ENCODE results near the gene PIGK. TPM values are rescaled to one million over a fixed set of nuclear protein-coding genes. Genes with fewer than 3 reads are reported as not detected.

PIGK gene
- total and polyA plus RNA-seq, 2 of the 4 experiments (the other 2 are of a cell fraction): 15.6 to 21.2 TPM

GRCh38 chr1:77200806-77201205 lies 18.4 kb downstream of the PIGK start:
- BruUV-seq (replicated peaks): no TSS peak
- no peak overlapping the region for H2BK5ac ChIP-seq (ENCODE audit: low read depth, low read length, poor library complexity, severe bottlenecking)
- H3K36me3 ChIP-seq (ENCODE audit: control insufficient read depth, insufficient read depth, low read length): no peaks in the 10 kb centered on the region
- H3K4me2 ChIP-seq (ENCODE audit: low read depth, low read length): no peak overlapping the region
- ATAC-seq (ENCODE audit: low read depth) (no peak), DNase-seq (no peak)
- no peak overlapping the region for H4K5ac ChIP-seq (ENCODE audit: low read depth, low read length)
- WGBS, 2 experiments (ENCODE audit: extremely low coverage in 2 of 2, insufficient read length in 1 of 2): no CpG with 5 or more reads among the region's 2 CpGs
- H3K9ac ChIP-seq (ENCODE audit: low read depth, low read length): no peak overlapping the region
- H2AK5ac ChIP-seq (ENCODE audit: low read depth, low read length): no peak overlapping the region
- no peak overlapping the region for H2AK9ac ChIP-seq (replicated peaks; ENCODE audit: low read depth, low read length, poor library complexity)
- no peaks in the 10 kb centered on the region for H4K20me1 ChIP-seq (ENCODE audit: insufficient read depth, low read length)
- intact Hi-C loops (cut with micrococcal nuclease): no loop called here
- H3K27me3 ChIP-seq (ENCODE audit: control insufficient read depth, insufficient read depth, low read length): no peaks in the 10 kb centered on the region
- POLR2A ChIA-PET (ENCODE audit: unreplicated experiment): no interaction called here
- no peak overlapping the region for H2BK15ac ChIP-seq (ENCODE audit: low read depth, low read length)
- no peak overlapping the region for H3K27ac ChIP-seq (ENCODE audit: insufficient read depth, low read length)
- no peak overlapping the region for H4K91ac ChIP-seq (ENCODE audit: insufficient read depth, low read depth, low read length)
- no peak overlapping the region for H2BK20ac ChIP-seq (ENCODE audit: low read depth, low read length)
- no peak for TF ChIP-seq RAD21 (IDR thresholded peaks at IDR 0.05; ENCODE audit: low read length)
- no peak for TF ChIP-seq CHD1 (IDR thresholded peaks at IDR 0.05; ENCODE audit: low read depth, low read length)
- no peak for TF ChIP-seq SMC3 (IDR thresholded peaks at IDR 0.05; ENCODE audit: low read depth, low read length)
- TF ChIP-seq CEBPB (IDR thresholded peaks at IDR 0.05; ENCODE audit: low read depth, low read length): no peak
- TF ChIP-seq MXI1 (IDR thresholded peaks at IDR 0.05; ENCODE audit: borderline replicate concordance, low read depth, low read length): no peak
- TF ChIP-seq RCOR1 (IDR thresholded peaks at IDR 0.05; ENCODE audit: insufficient replicate concordance, low read length): no peak
- TF ChIP-seq MAZ (IDR thresholded peaks at IDR 0.05; ENCODE audit: borderline replicate concordance, low read depth, low read length): no peak
- TF ChIP-seq, protein P1, sequence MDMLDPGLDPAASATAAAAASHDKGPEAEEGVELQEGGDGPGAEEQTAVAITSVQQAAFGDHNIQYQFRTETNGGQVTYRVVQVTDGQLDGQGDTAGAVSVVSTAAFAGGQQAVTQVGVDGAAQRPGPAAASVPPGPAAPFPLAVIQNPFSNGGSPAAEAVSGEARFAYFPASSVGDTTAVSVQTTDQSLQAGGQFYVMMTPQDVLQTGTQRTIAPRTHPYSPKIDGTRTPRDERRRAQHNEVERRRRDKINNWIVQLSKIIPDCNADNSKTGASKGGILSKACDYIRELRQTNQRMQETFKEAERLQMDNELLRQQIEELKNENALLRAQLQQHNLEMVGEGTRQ (IDR thresholded peaks at IDR 0.05; ENCODE audit: low read depth, low read length): no peak
- no peak for TF ChIP-seq POLR2A (IDR thresholded peaks at IDR 0.05; ENCODE audit: low read depth, low read length)
- no peak for TF ChIP-seq FOS (IDR thresholded peaks at IDR 0.05; ENCODE audit: low read depth, low read length)
- TF ChIP-seq NFE2L2 (IDR thresholded peaks at IDR 0.05; ENCODE audit: low read depth, low read length): no peak
- no peak for TF ChIP-seq MAFK (IDR thresholded peaks at IDR 0.05; ENCODE audit: low read depth, low read length)
- no peak for TF ChIP-seq CTCF (conservative IDR thresholded peaks at IDR 0.05; ENCODE audit: low read depth, low read length)
- TF ChIP-seq, protein P2, sequence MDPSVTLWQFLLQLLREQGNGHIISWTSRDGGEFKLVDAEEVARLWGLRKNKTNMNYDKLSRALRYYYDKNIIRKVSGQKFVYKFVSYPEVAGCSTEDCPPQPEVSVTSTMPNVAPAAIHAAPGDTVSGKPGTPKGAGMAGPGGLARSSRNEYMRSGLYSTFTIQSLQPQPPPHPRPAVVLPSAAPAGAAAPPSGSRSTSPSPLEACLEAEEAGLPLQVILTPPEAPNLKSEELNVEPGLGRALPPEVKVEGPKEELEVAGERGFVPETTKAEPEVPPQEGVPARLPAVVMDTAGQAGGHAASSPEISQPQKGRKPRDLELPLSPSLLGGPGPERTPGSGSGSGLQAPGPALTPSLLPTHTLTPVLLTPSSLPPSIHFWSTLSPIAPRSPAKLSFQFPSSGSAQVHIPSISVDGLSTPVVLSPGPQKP (IDR thresholded peaks at IDR 0.05; ENCODE audit: borderline replicate concordance, low read depth, low read length): no peak
- no peak for TF ChIP-seq BHLHE40 (IDR thresholded peaks at IDR 0.05; ENCODE audit: low read depth, low read length)
- TF ChIP-seq RFX5 (IDR thresholded peaks at IDR 0.05; ENCODE audit: low read depth, low read length): no peak
- dilution Hi-C loops (cut with HindIII; ENCODE audit: low sequenced_read_pairs, unreplicated experiment): no loop called here
- no peaks in the 10 kb centered on the region for H3K4me1 ChIP-seq (ENCODE audit: control insufficient read depth, insufficient read depth, low read length)
- no peak overlapping the region for H2BK120ac ChIP-seq (ENCODE audit: low read depth, low read length)
- no peak overlapping the region for H3K56ac ChIP-seq (ENCODE audit: extremely low read depth, insufficient read depth, low read length)
- H3K79me1 ChIP-seq (ENCODE audit: low read depth in 1 of 2, low read length in 2 of 2): no peaks in the 10 kb centered on the region
- in situ Hi-C loops (cut with MboI; ENCODE audit: low sequenced_read_pairs): no loop called here
- CTCF ChIA-PET: no interaction called here
- no peak overlapping the region for H3K4me3 ChIP-seq (ENCODE audit: insufficient read depth, low read depth, low read length)
- H3K18ac ChIP-seq (ENCODE audit: low read depth, low read length): no peak overlapping the region
- no peak overlapping the region for H3K14ac ChIP-seq (replicated peaks; ENCODE audit: low read depth, low read length)
- no peak overlapping the region for H3K23ac ChIP-seq (ENCODE audit: low read depth, low read length)
- H4K8ac ChIP-seq (ENCODE audit: low read depth in 2 of 2, low read length in 2 of 2): no peak overlapping the region
- no peaks in the 10 kb centered on the region for H3K9me1 ChIP-seq (ENCODE audit: insufficient read depth, low read length)
- H3K4ac ChIP-seq (ENCODE audit: low read depth, low read length): no peak overlapping the region
- no peak overlapping the region for H2AFZ ChIP-seq (replicated peaks; ENCODE audit: low read length, poor library complexity)
- H3K9me3 ChIP-seq (ENCODE audit: control insufficient read depth, insufficient read depth, low read length): peaks cover 4% of the 10 kb centered on the region; the same call in 1 of the 2 replicates

Data from IMR-90 (cell line).